Measurements from ENCODE around the gene EFTUD2.

GRCh38 chr17:44904001-44904984, 5.0 kb upstream of the EFTUD2 start:
- TF ChIP-seq POLR2A (IDR thresholded peaks at IDR 0.05; ENCODE audit: low read length) (no peak), GATA1 (IDR thresholded peaks at IDR 0.05; ENCODE audit: low read depth, low read length) (no peak)
